22Rv1 (cell line): Measurements from ENCODE around the gene ACSM5.

Experiments
- H3K27ac ChIP-seq: fragments of 450-650 bp; 2 replicates; pipeline ENCODE4 v1.5.1; 2017
- CTCF ChIP-seq: fragments of 450-650 bp; IDR thresholded peaks from 2 replicates; pipeline ENCODE4 v1.5.1; 2017; ENCODE audit warnings: mild to moderate bottlenecking
- ZFX ChIP-seq: fragments of 450-650 bp; IDR thresholded peaks from 2 replicates; pipeline ENCODE4 v1.6.1; 2017; ENCODE audit warnings: antibody characterized with exemption, borderline replicate concordance

ACSM5 gene

GRCh38 chr16:20377181-20377580, 32.2 kb upstream of the ACSM5 start:
- TF ChIP-seq CTCF (no peak), ZFX (no peak)
- no peak overlapping the region for H3K27ac ChIP-seq

GRCh38 chr16:20380782-20381181, 28.6 kb upstream of the ACSM5 start:
- H3K27ac ChIP-seq, result no peak overlapping the region
- no peak for TF ChIP-seq ZFX
- TF ChIP-seq CTCF, result no peak

GRCh38 chr16:20382202-20382948, 27.0 kb upstream of the ACSM5 start:
- TF ChIP-seq CTCF, result no peak
- TF ChIP-seq ZFX, result no peak
- H3K27ac ChIP-seq, result no peak overlapping the region

- H3K27ac ChIP-seq, result no peak overlapping the region
- TF ChIP-seq ZFX (no peak), CTCF (peak; percentile 76)
These were observed 26.0 kb upstream of the ACSM5 start for GRCh38 chr16:20383106-20384029.

GRCh38 chr16:20385844-20386832, 23.2 kb upstream of the ACSM5 start:
- H3K27ac ChIP-seq, result no peak overlapping the region
- TF ChIP-seq CTCF, result peak; percentile 88
- no peak for TF ChIP-seq ZFX

GRCh38 chr16:20387978-20388377, 21.4 kb upstream of the ACSM5 start:
- no peak overlapping the region for H3K27ac ChIP-seq

More at GRCh38 chr16:20387978-20388377, 21.4 kb upstream of the ACSM5 start:
- TF ChIP-seq CTCF (no peak), ZFX (no peak)
